H1 (cell line): ENCODE results near the gene TPP2. TPM values are rescaled to one million over a fixed set of nuclear protein-coding genes. Genes with fewer than 3 reads are reported as not detected.

Experiments used
- BRCA1 ChIP-seq: IDR thresholded peaks from 2 replicates; pipeline ENCODE4 v1.6.1; 2012; ENCODE audit warnings: low read depth, low read length, improper control_type of control experiment
- CHD7 ChIP-seq: fragments of 300-600 bp; sonication (generic); IDR thresholded peaks from 2 replicates; pipeline ENCODE4 v1.7.1; 2012; ENCODE audit warnings: low read length, moderate library complexity, mild to moderate bottlenecking, inconsistent platforms; ENCODE audit not compliant: insufficient replicate concordance
- EP300 ChIP-seq, 2 experiments: IDR thresholded peaks; 1 replicate in 1 of 2; 2 replicates in 1 of 2; pipeline ENCODE4 v1.6.1; 2011 to 2012; ENCODE audit warnings: low read depth in 2 of 2, low read length in 2 of 2, mild to moderate bottlenecking in 2 of 2, borderline replicate concordance in 1 of 2, inconsistent platforms in 1 of 2, moderate library complexity in 1 of 2
- HDAC2 ChIP-seq, 2 experiments: fragments of 300-600 bp in 1 of 2; sonication (generic) in 1 of 2; IDR thresholded peaks; 2 replicates each; pipeline ENCODE4 v1.6.1; 2011 to 2012; ENCODE audit warnings: low read depth in 2 of 2, low read length in 2 of 2, mild to moderate bottlenecking in 2 of 2, moderate library complexity in 2 of 2, borderline replicate concordance in 1 of 2, inconsistent platforms in 1 of 2
- RNF2 ChIP-seq: fragments of 200-900, 300-1000 bp; sonication (generic); IDR thresholded peaks from 2 replicates; pipeline ENCODE4 v1.7.1; 2016; ENCODE audit warnings: borderline replicate concordance, low read depth, mild to moderate bottlenecking, antibody characterized with exemption, low read length; ENCODE audit not compliant: poor library complexity, severe bottlenecking; ENCODE audit errors: missing control alignments
- polyA plus RNA-seq, 7 experiments: library from polyadenylated mRNA; depleted of rRNA in 3 of 7; stranded (reverse) in 5 of 7; unstranded in 2 of 7; fragments of >200 nt in 5 of 7; fragments of 200-250 nt in 2 of 7; gene quantifications; 1 replicate in 5 of 7; 2 replicates in 1 of 7; 4 replicates in 1 of 7; pipeline versions ENCODE4 v1.2.1 to v1.2.3, GENCODE V29; 2011 to 2013; ENCODE audit warnings: missing spikeins in 2 of 7, mixed read lengths in 2 of 7
- total RNA-seq: library from RNA; stranded (reverse); fragmentation: NEBNext Ultra II Directional; extraction: Animal tissue kit (Norgen Biotek cat#: 25700); gene quantifications from 2 replicates; pipeline ENCODE4 v1.2.1, GENCODE V29; 2021

TPP2 gene
- total and polyA plus RNA-seq, 2 of the 8 experiments (the other 6 are each of a cell fraction or from before 2014, with no cell fraction given) = 15.9 to 85.7 TPM

- TF ChIP-seq CHD7 = no peak
- TF ChIP-seq HDAC2 (IDR thresholded peaks at IDR 0.05; ENCODE audit: borderline replicate concordance in 1 of 2, low read depth in 2 of 2, low read length in 2 of 2) = no peak
- TF ChIP-seq RNF2 = no peak
- TF ChIP-seq EP300 (IDR thresholded peaks at IDR 0.05; ENCODE audit: borderline replicate concordance in 1 of 2, low read depth in 2 of 2, low read length in 2 of 2) = no peak
- TF ChIP-seq BRCA1 = no peak
Observed at GRCh38 chr13:102667023-102667422, 70.2 kb downstream of the TPP2 start (continued).
